NCI-H345 treated with DMSO at 0.1 percent for 48 hours (cell line): ENCODE results near the gene RFC5.
"Not testable (repeated sequence)": the region's sequence is repeated elsewhere in the genome, so short reads cannot be mapped to it uniquely, and the experiment has no call there.

Source experiments
- DNase-seq: peaks from one replicate; lab custom pipeline; 2025; ENCODE audit not compliant: unreplicated experiment; lab: John Stamatoyannopoulos, UW

The RFC5 gene

GRCh38 chr12:118013283-118013682 lies 3.2 kb upstream of the RFC5 start:
- DNase-seq = no peak

GRCh38 chr12:118015306-118015705 lies 1.2 kb upstream of the RFC5 start:
- no peak for DNase-seq

GRCh38 chr12:118015944-118016343 lies 559 bp upstream of the RFC5 start:
- DNase-seq = no peak

- no peak for DNase-seq
Measured at GRCh38 chr12:118017926-118018325, 1.4 kb downstream of the RFC5 start.

- DNase-seq = no peak
Measured at GRCh38 chr12:118020036-118020435, 3.5 kb downstream of the RFC5 start.

GRCh38 chr12:118022097-118022727 lies 5.7 kb downstream of the RFC5 start:
- not testable (repeated sequence) for DNase-seq

- DNase-seq = no peak
Measured at GRCh38 chr12:118022728-118023109, 6.2 kb downstream of the RFC5 start.

- DNase-seq = no peak
Measured at GRCh38 chr12:118023301-118023860, 6.9 kb downstream of the RFC5 start.

GRCh38 chr12:118025168-118025567 lies 8.7 kb downstream of the RFC5 start:
- DNase-seq = no peak

- no peak for DNase-seq
Measured at GRCh38 chr12:118029166-118029565, 12.7 kb downstream of the RFC5 start.

- DNase-seq = no peak
Measured at GRCh38 chr12:118032188-118032587, 15.7 kb downstream of the RFC5 start.

GRCh38 chr12:118033323-118033722 lies 16.8 kb downstream of the RFC5 start:
- no peak for DNase-seq

- DNase-seq = no peak
Measured at GRCh38 chr12:118033902-118034301, 17.4 kb downstream of the RFC5 start.

GRCh38 chr12:118034429-118035189 lies 18.1 kb downstream of the RFC5 start:
- DNase-seq = no peak

- no peak for DNase-seq
Measured at GRCh38 chr12:118035190-118036041, 18.9 kb downstream of the RFC5 start.

- DNase-seq = no peak
Measured at GRCh38 chr12:118036672-118037411, 20.3 kb downstream of the RFC5 start.

GRCh38 chr12:118038137-118038536 lies 21.6 kb downstream of the RFC5 start:
- DNase-seq = peak; percentile 92

- no peak for DNase-seq
Measured at GRCh38 chr12:118042091-118042490, 25.6 kb downstream of the RFC5 start.

- DNase-seq = no peak
Measured at GRCh38 chr12:118044075-118044474, 27.6 kb downstream of the RFC5 start.

GRCh38 chr12:118044577-118044976 lies 28.1 kb downstream of the RFC5 start:
- DNase-seq = no peak

- DNase-seq = no peak
Measured at GRCh38 chr12:118046430-118046829, 29.9 kb downstream of the RFC5 start.
